OCI-LY3 (cell line): Measurements from ENCODE around the gene KRT81.

Source experiments
- H2AFZ ChIP-seq: fragments of 200-600, 300-600 bp; shearing (Covaris generic); 2 replicates; pipeline ENCODE4 v1.6.0; 2014; ENCODE audit warnings: antibody characterized with exemption, low read depth, low read length
- H3K27ac ChIP-seq: fragments of 200-600, 300-600 bp; sonication (generic); 2 replicates; pipeline ENCODE4 v1.5.1; 2014; ENCODE audit warnings: mild to moderate bottlenecking, low read length, moderate library complexity, mixed read lengths
- H3K27me3 ChIP-seq: fragments of 200-600, 300-600 bp; sonication (generic); 2 replicates; pipeline ENCODE4 v1.6.1; 2014; ENCODE audit warnings: low read depth, low read length, mixed read lengths
- H3K36me3 ChIP-seq: fragments of 200-600, 300-600 bp; sonication (generic); replicated peaks from 2 replicates; pipeline ENCODE3; 2014; ENCODE audit warnings: low read depth, low read length, mixed read lengths
- H3K4me1 ChIP-seq: fragments of 300-600, 200-600 bp; sonication (generic); 2 replicates; pipeline ENCODE4 v1.6.1; 2014; ENCODE audit warnings: low read length, mixed read lengths
- H3K4me2 ChIP-seq: fragments of 200-600, 300-600 bp; sonication (generic); 2 replicates; pipeline ENCODE4 v1.6.1; 2014; ENCODE audit warnings: low read length, mixed read lengths
- H3K4me3 ChIP-seq: fragments of 300-600, 200-600 bp; sonication (generic); 2 replicates; pipeline ENCODE4 v1.5.1; 2014; ENCODE audit warnings: antibody characterized with exemption, mild to moderate bottlenecking, low read length, moderate library complexity
- H3K79me2 ChIP-seq: fragments of 300-600, 200-600 bp; shearing (Covaris generic); 2 replicates; pipeline ENCODE4 v1.6.1; 2014; ENCODE audit warnings: mild to moderate bottlenecking, low read length, mixed read lengths
- H3K9ac ChIP-seq: fragments of 300-600, 200-600 bp; shearing (Covaris generic); 2 replicates; pipeline ENCODE4 v1.6.0; 2014; ENCODE audit warnings: mild to moderate bottlenecking, low read length, moderate library complexity
- H3K9me3 ChIP-seq: fragments of 200-600, 300-600 bp; shearing (Covaris generic); 2 replicates; pipeline ENCODE4 v1.6.1; 2014; ENCODE audit warnings: low read length, mixed read lengths; ENCODE audit not compliant: insufficient read depth
- H4K20me1 ChIP-seq: fragments of 200-600, 300-600 bp; sonication (generic); 2 replicates; pipeline ENCODE4 v1.6.1; 2016; ENCODE audit warnings: low read length, mixed read lengths; ENCODE audit not compliant: insufficient read depth
- CTCF ChIP-seq: fragments of 200-600, 300-600 bp; sonication (generic); IDR thresholded peaks from 2 replicates; pipeline ENCODE4 v1.5.1; 2014; ENCODE audit warnings: antibody characterized with exemption, low read length, low read depth
- EZH2phosphoT487 ChIP-seq: fragments of 200-600 bp; shearing (Covaris generic); IDR thresholded peaks from 2 replicates; pipeline ENCODE4 v1.6.1; 2018; ENCODE audit warnings: antibody characterized with exemption, mixed run types, low read depth

KRT81 gene

GRCh38 chr12:52277486-52278245 lies 13.7 kb downstream of the KRT81 start:
- Histone ChIP-seq H3K4me1 (peaks cover 4% of the 10 kb centered on the region), H3K4me3 (no peak overlapping the region), H3K9me3 (no peaks in the 10 kb centered on the region), H4K20me1 (no peaks in the 10 kb centered on the region), H3K79me2 (no peaks in the 10 kb centered on the region), H3K27me3 (peaks cover 38% of the 10 kb centered on the region), H3K9ac (no peak overlapping the region), H2AFZ (no peak overlapping the region), H3K27ac (no peak overlapping the region), H3K4me2 (no peak overlapping the region), H3K36me3 (no peaks in the 10 kb centered on the region)
- TF ChIP-seq EZH2phosphoT487 = no peak
- no peak for TF ChIP-seq CTCF

- peaks cover 4% of the 10 kb centered on the region for H3K4me1 ChIP-seq
- no peaks in the 10 kb centered on the region for H3K9me3 ChIP-seq
- H3K27ac ChIP-seq = no peak overlapping the region
- H4K20me1 ChIP-seq = no peaks in the 10 kb centered on the region
- no peaks in the 10 kb centered on the region for H3K36me3 ChIP-seq
- TF ChIP-seq CTCF = no peak
- no peak for TF ChIP-seq EZH2phosphoT487
- H2AFZ ChIP-seq = no peak overlapping the region
- no peaks in the 10 kb centered on the region for H3K79me2 ChIP-seq
- no peak overlapping the region for H3K4me3 ChIP-seq
- no peak overlapping the region for H3K9ac ChIP-seq
- peaks cover 30% of the 10 kb centered on the region for H3K27me3 ChIP-seq
- H3K4me2 ChIP-seq = no peak overlapping the region
Observed at GRCh38 chr12:52275686-52276085, 15.6 kb downstream of the KRT81 start.

- peaks cover 24% of the 10 kb centered on the region for H3K27me3 ChIP-seq
- no peak within 1 kb of the TSS for H3K27ac ChIP-seq
- H3K79me2 ChIP-seq = no peaks in the 10 kb centered on the region
- H3K9me3 ChIP-seq = no peaks in the 10 kb centered on the region
- no peak within 1 kb of the TSS for H3K4me2 ChIP-seq
- peaks cover 4% of the 10 kb centered on the region for H3K4me1 ChIP-seq
- H2AFZ ChIP-seq = no peak within 1 kb of the TSS
- TF ChIP-seq EZH2phosphoT487 (no peak), CTCF (no peak)
- H3K4me3 ChIP-seq = no peak within 1 kb of the TSS
- H3K9ac ChIP-seq = no peak within 1 kb of the TSS
- no peaks in the 10 kb centered on the region for H3K36me3 ChIP-seq
- no peaks in the 10 kb centered on the region for H4K20me1 ChIP-seq
Observed at GRCh38 chr12:52274521-52275120, 16.7 kb downstream of the KRT81 start, which contains the start of gene KRT86. Gene KRT86, plus strand, starts transcription at chr12:52274645. Its CDS starts 27,272 bp downstream, at chr12:52301917.

GRCh38 chr12:52271158-52271557 lies 20.2 kb downstream of the KRT81 start:
- H3K4me2 ChIP-seq = no peak overlapping the region
- TF ChIP-seq EZH2phosphoT487 = no peak
- TF ChIP-seq CTCF = no peak
- H3K79me2 ChIP-seq = no peaks in the 10 kb centered on the region
- H3K4me3 ChIP-seq = no peak overlapping the region
- no peak overlapping the region for H3K27ac ChIP-seq
- H2AFZ ChIP-seq = no peak overlapping the region
- no peaks in the 10 kb centered on the region for H3K4me1 ChIP-seq
- H4K20me1 ChIP-seq = no peaks in the 10 kb centered on the region
- H3K27me3 ChIP-seq = peaks cover 20% of the 10 kb centered on the region
- H3K36me3 ChIP-seq = no peaks in the 10 kb centered on the region
- H3K9me3 ChIP-seq = no peaks in the 10 kb centered on the region
- H3K9ac ChIP-seq = no peak overlapping the region
